Dermis microvascular lymphatic vessel endothelial cell (primary cell): ENCODE measurements around the gene DNAJC11. TPM values are rescaled to one million over a fixed set of nuclear protein-coding genes. Genes with fewer than 3 reads are reported as not detected.
"Not testable (repeated sequence)": the region's sequence is repeated elsewhere in the genome, so short reads cannot be mapped to it uniquely, and the experiment has no call there.

Experiments
- DNase-seq, 2 donors: peaks; one replicate each; pipeline versions ENCODE4 v3.0.0 to v3.0.0-alpha.2; 2010; ENCODE audit warnings: low read depth in 2 of 2
- total RNA-seq: library from RNA; depleted of rRNA; stranded (reverse); fragments of >200 nt; gene quantifications from 2 replicates; pipeline ENCODE4 v1.2.1, GENCODE V29; 2014

DNAJC11 gene
- total RNA-seq, 1 donor from 2014 or later: 32.5 TPM

- no peak for DNase-seq
Observed at GRCh38 chr1:6653436-6654290, 48.0 kb downstream of the DNAJC11 start.

- no peak for DNase-seq
Observed at GRCh38 chr1:6652986-6653385, 48.6 kb downstream of the DNAJC11 start.

- DNase-seq: no peak
Observed at GRCh38 chr1:6651909-6652308, 49.7 kb downstream of the DNAJC11 start.

GRCh38 chr1:6648556-6648955, 53.1 kb downstream of the DNAJC11 start:
- DNase-seq: no peak

- DNase-seq: peak; percentile 32 to 65
Observed at GRCh38 chr1:6646499-6647148, 55.0 kb downstream of the DNAJC11 start.

GRCh38 chr1:6645018-6645417, 56.6 kb downstream of the DNAJC11 start:
- DNase-seq: no peak

GRCh38 chr1:6640867-6641266, 60.7 kb downstream of the DNAJC11 start:
- not testable (repeated sequence) for DNase-seq

GRCh38 chr1:6638226-6638625, 63.4 kb downstream of the DNAJC11 start:
- no peak for DNase-seq

GRCh38 chr1:6637770-6638169, 63.8 kb downstream of the DNAJC11 start:
- no peak for DNase-seq

GRCh38 chr1:6636778-6637177, 64.8 kb downstream of the DNAJC11 start:
- not testable (repeated sequence) for DNase-seq

- DNase-seq: no peak
Observed at GRCh38 chr1:6635910-6636760, 65.5 kb downstream of the DNAJC11 start.

- no peak for DNase-seq
Observed at GRCh38 chr1:6635161-6635909, 66.3 kb downstream of the DNAJC11 start.

- DNase-seq: peak; percentile 34 to 66
Observed at GRCh38 chr1:6634371-6635052, 67.1 kb downstream of the DNAJC11 start.

- DNase-seq: no peak
Observed at GRCh38 chr1:6632588-6633514, 68.8 kb downstream of the DNAJC11 start.

- no peak for DNase-seq
Observed at GRCh38 chr1:6631058-6631457, 70.6 kb downstream of the DNAJC11 start.

GRCh38 chr1:6630027-6630426, 71.6 kb downstream of the DNAJC11 start:
- DNase-seq: no peak

- no peak for DNase-seq
Observed at GRCh38 chr1:6628971-6629479, 72.6 kb downstream of the DNAJC11 start.

- no peak for DNase-seq
Observed at GRCh38 chr1:6627841-6628545, 73.6 kb downstream of the DNAJC11 start.

- DNase-seq: no peak
Observed at GRCh38 chr1:6627031-6627430, 74.6 kb downstream of the DNAJC11 start.
